Endothelial cell of umbilical vein (primary cell): ENCODE results near the gene H2BK1. TPM values are rescaled to one million over a fixed set of nuclear protein-coding genes. Genes with fewer than 3 reads are reported as not detected.

Experiments used
- BruUV-seq: library from RNA; stranded (reverse); fragments of 400-500 nt; replicated peaks from 2 replicates; lab custom pipeline; 2021; lab: Mats Ljungman, UMichigan
- CTCF ChIA-PET: fragments of 300-600, 350-600 bp; sonication (Branson Sonifier 250); formaldehyde crosslinking; loops from one replicate; lab custom pipeline; 2021; ENCODE audit warnings: antibody characterized with exemption, inconsistent platforms; lab: Charles Lee
- POLR2A ChIA-PET: fragments of 300-600, 350-600 bp; sonication (Branson Sonifier 250); formaldehyde crosslinking; loops from one replicate; lab custom pipeline; 2021; ENCODE audit warnings: antibody characterized with exemption, inconsistent platforms; lab: Charles Lee
- DNase-seq: peaks from one replicate; pipeline ENCODE4 v3.0.0-alpha.2; 2011; ENCODE audit warnings: low read depth, low spot score
- FAIRE-seq: peaks from 2 replicates; lab custom pipeline; 2011; peaks lifted over from hg19 to GRCh38; lab: Jason Lieb, UNC
- H2AFZ ChIP-seq: 2 replicates; pipeline ENCODE4 v1.6.0; 2012; ENCODE audit warnings: low read depth, low read length, control low read depth, inconsistent platforms
- H3K27ac ChIP-seq: 2 replicates; pipeline ENCODE4 v1.5.1; 2011; ENCODE audit warnings: low read depth, mild to moderate bottlenecking, control low read depth, low read length, moderate library complexity; ENCODE audit not compliant: insufficient read depth
- H3K27me3 ChIP-seq, 2 experiments: 2 replicates each; pipeline versions ENCODE4 v1.6.0 to v1.6.1; 2011; ENCODE audit warnings: low read length in 2 of 2, mixed read lengths in 1 of 2; ENCODE audit not compliant: control insufficient read depth in 2 of 2, insufficient read depth in 2 of 2
- H3K36me3 ChIP-seq, 2 experiments: 2 replicates in 1 of 2; 3 replicates in 1 of 2; pipeline ENCODE4 v1.5.1; 2011; ENCODE audit warnings: low read length in 2 of 2, mild to moderate bottlenecking in 1 of 2, moderate library complexity in 1 of 2; ENCODE audit not compliant: control insufficient read depth in 2 of 2, insufficient read depth in 2 of 2; ENCODE audit errors: extremely low read depth in 1 of 2
- H3K4me1 ChIP-seq: 3 replicates; pipeline ENCODE4 v1.5.1; 2011; ENCODE audit warnings: mild to moderate bottlenecking, low read length; ENCODE audit not compliant: control insufficient read depth, insufficient read depth; ENCODE audit errors: extremely low read depth
- H3K4me2 ChIP-seq: 2 replicates; pipeline ENCODE4 v1.6.1; 2011; ENCODE audit warnings: low read length, control low read depth, mixed read lengths; ENCODE audit not compliant: insufficient read depth
- H3K4me3 ChIP-seq, 3 experiments: fragments of 200-600 bp in 1 of 3; sonication (generic), shearing (Covaris generic) in 1 of 3; replicated peaks in 1 of 3; 2 replicates each; pipeline ENCODE4 v1.5.1; 2011 to 2016; ENCODE audit warnings: control low read depth in 3 of 3, low read length in 3 of 3, mild to moderate bottlenecking in 2 of 3, inconsistent platforms in 1 of 3, low read depth in 1 of 3, moderate library complexity in 1 of 3; ENCODE audit not compliant: insufficient read depth in 1 of 3
- H3K79me2 ChIP-seq: 2 replicates; pipeline ENCODE4 v1.6.0; 2012; ENCODE audit warnings: low read length, inconsistent platforms; ENCODE audit not compliant: control insufficient read depth, insufficient read depth
- H3K9ac ChIP-seq: replicated peaks from 2 replicates; pipeline ENCODE3; 2011; ENCODE audit warnings: low read length, control low read depth; ENCODE audit not compliant: insufficient read depth; ENCODE audit errors: extremely low read depth
- H3K9me1 ChIP-seq: replicated peaks from 3 replicates; pipeline ENCODE4 v1.6.0; 2011; ENCODE audit warnings: mild to moderate bottlenecking, low read length; ENCODE audit not compliant: control insufficient read depth, insufficient read depth; ENCODE audit errors: extremely low read depth
- H3K9me3 ChIP-seq: replicated peaks from 2 replicates; pipeline ENCODE4 v1.5.1; 2012; ENCODE audit warnings: low read length, inconsistent platforms; ENCODE audit not compliant: control insufficient read depth, insufficient read depth
- H4K20me1 ChIP-seq: replicated peaks from 2 replicates; pipeline ENCODE3; 2011; ENCODE audit warnings: mild to moderate bottlenecking, low read length; ENCODE audit not compliant: control insufficient read depth, insufficient read depth; ENCODE audit errors: extremely low read depth
- POLR2AphosphoS5 ChIP-seq: IDR thresholded peaks from 2 replicates; pipeline ENCODE4 v1.6.1; 2012; ENCODE audit warnings: low read depth, mild to moderate bottlenecking, control low read depth, low read length, moderate library complexity; ENCODE audit not compliant: insufficient read depth
- dilution Hi-C: fragments of 300-500 bp; cut with MboI; formaldehyde crosslinking; loops from one replicate; pipeline ENCODE4 v1.15.0; 2019; ENCODE audit warnings: low sequenced_read_pairs; ENCODE audit not compliant: extremely low pct_ligation_motif_present
- intact Hi-C: fragments of 100-400 bp; cut with micrococcal nuclease; formaldehyde crosslinking; loops from one replicate; pipeline ENCODE4 v1.10.0; 2022
- polyA plus RNA-seq, 4 experiments: library from polyadenylated mRNA; depleted of rRNA in 3 of 4; stranded (reverse) in 3 of 4; unstranded in 1 of 4; fragments of >200 nt; gene quantifications; 2 replicates each; pipeline versions ENCODE4 v1.2.1 to v1.2.3, GENCODE V29; 2011 to 2012; ENCODE audit warnings: missing spikeins in 1 of 4
- total RNA-seq: library from RNA; stranded (reverse); gene quantifications from 2 replicates; pipeline ENCODE4 v1.2.3, GENCODE V29; 2021
- TF ChIP-seq, protein P1 (sequence below), 2 donors: IDR thresholded peaks; 1 replicate in 1 of 2; 2 replicates in 1 of 2; pipeline ENCODE4 v1.5.1; 2011; ENCODE audit warnings: low read length in 2 of 2, mild to moderate bottlenecking in 2 of 2, moderate library complexity in 2 of 2, control low read depth in 1 of 2, inconsistent platforms in 1 of 2, low read depth in 1 of 2; ENCODE audit not compliant: insufficient read depth in 1 of 2; ENCODE audit errors: extremely low read depth in 1 of 2
- TF ChIP-seq, protein P2 (sequence below): IDR thresholded peaks from 2 replicates; pipeline ENCODE4 v1.6.1; 2011; ENCODE audit not compliant: insufficient read depth, insufficient read length

The H2BK1 gene
- total and polyA plus RNA-seq, 2 donors (not counting 3 experiments of a cell fraction or from before 2014, with no cell fraction given): not detected

DNA sequence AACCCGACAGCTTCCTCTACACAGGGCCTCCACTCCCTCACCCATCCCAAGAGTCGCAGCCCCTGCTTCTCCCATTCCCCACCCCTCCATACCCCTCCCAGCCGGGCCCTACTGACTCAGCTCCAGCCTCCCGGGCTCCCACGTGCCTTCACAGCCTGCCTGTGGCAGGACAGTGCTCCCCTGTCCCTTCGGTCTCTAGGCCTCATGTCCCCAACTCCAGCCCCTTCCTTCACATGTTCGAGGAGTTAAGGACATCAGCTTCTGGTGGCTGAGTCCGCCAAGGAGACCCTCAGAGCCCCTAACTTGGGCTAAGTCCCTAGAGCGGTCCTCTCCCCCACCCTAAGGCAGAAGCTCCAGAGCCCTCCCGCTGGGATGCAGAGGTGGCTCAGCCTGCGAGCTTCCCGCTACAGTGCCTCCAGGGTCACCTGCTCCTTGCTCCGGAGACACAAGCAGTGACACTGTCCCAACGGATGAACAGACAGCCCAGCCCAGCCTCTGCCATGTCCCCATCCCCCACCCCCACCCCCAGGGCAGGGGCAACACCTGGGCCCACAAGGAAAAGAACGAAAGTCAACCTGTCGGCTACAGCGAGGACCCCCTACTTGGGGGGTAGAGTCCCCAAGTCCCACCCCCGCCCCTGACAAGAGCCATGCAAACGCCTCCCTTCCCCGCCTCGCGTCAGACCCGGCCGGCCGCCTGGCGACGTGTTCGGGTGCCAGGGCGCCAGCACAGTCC, 37.5 kb upstream of the H2BK1 start:
- Histone ChIP-seq H4K20me1 (no peaks in the 10 kb centered on the region), H3K36me3 (no peaks in the 10 kb centered on the region), H3K4me1 (peaks cover 15% of the 10 kb centered on the region), H3K27ac (no peak overlapping the region), H3K4me3 (peak overlapping the region; percentile 17 to 57 (median 41)), H3K4me2 (peak overlapping the region; percentile 55), H3K79me2 (no peaks in the 10 kb centered on the region), H3K9me1 (no peaks in the 10 kb centered on the region), H2AFZ (peak overlapping the region; percentile 77), H3K9ac (peak overlapping the region; percentile 48), H3K9me3 (no peaks in the 10 kb centered on the region), H3K27me3 (peaks cover 0 to 6% of the 10 kb centered on the region in 2 experiments)
- CTCF ChIA-PET: interaction anchor here (1.1 kb wide), 1 partner anchor 21 kb away, joined by 4 read pairs; the partner anchor contains the start of gene ABCF2
- intact Hi-C loops (no loop called here), dilution Hi-C loops (no loop called here)
- DNase-seq (no peak), FAIRE-seq (no peak)
- TF ChIP-seq, protein P1, sequence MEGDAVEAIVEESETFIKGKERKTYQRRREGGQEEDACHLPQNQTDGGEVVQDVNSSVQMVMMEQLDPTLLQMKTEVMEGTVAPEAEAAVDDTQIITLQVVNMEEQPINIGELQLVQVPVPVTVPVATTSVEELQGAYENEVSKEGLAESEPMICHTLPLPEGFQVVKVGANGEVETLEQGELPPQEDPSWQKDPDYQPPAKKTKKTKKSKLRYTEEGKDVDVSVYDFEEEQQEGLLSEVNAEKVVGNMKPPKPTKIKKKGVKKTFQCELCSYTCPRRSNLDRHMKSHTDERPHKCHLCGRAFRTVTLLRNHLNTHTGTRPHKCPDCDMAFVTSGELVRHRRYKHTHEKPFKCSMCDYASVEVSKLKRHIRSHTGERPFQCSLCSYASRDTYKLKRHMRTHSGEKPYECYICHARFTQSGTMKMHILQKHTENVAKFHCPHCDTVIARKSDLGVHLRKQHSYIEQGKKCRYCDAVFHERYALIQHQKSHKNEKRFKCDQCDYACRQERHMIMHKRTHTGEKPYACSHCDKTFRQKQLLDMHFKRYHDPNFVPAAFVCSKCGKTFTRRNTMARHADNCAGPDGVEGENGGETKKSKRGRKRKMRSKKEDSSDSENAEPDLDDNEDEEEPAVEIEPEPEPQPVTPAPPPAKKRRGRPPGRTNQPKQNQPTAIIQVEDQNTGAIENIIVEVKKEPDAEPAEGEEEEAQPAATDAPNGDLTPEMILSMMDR (IDR thresholded peaks at IDR 0.05; ENCODE audit: extremely low read depth in 1 of 2, insufficient read depth in 1 of 2, low read depth in 1 of 2, low read length in 2 of 2): no peak
- no peak for TF ChIP-seq POLR2AphosphoS5
- TF ChIP-seq, protein P2, sequence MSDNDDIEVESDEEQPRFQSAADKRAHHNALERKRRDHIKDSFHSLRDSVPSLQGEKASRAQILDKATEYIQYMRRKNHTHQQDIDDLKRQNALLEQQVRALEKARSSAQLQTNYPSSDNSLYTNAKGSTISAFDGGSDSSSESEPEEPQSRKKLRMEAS: no peak
- BruUV-seq: no TSS peak
- POLR2A ChIA-PET: interaction anchor here (1.0 kb wide), 1 partner anchor 20 kb away, joined by 3 read pairs; the partner anchor contains the start of gene ABCF2
